A673 (cell line): ENCODE results near the gene OR14I1. TPM values are rescaled to one million over a fixed set of nuclear protein-coding genes. Genes with fewer than 3 reads are reported as not detected.

Experiments
- BruUV-seq: library from RNA; stranded (reverse); fragments of 400-500 nt; replicated peaks from 2 replicates; lab custom pipeline; 2021; lab: Mats Ljungman, UMichigan
- CTCF ChIA-PET: fragments of 300-600 bp; sonication (Branson Sonifier 250); formaldehyde crosslinking; loops from one replicate; lab custom pipeline; 2022; ENCODE audit warnings: antibody characterized with exemption; lab: Charles Lee
- POLR2A ChIA-PET: fragments of 300-600 bp; sonication (Branson Sonifier 250); formaldehyde crosslinking; loops from one replicate; lab custom pipeline; 2022; ENCODE audit warnings: antibody characterized with exemption; ENCODE audit not compliant: low non-redundant PET; lab: Charles Lee
- DNase-seq: peaks from one replicate; pipeline ENCODE4 v3.0.0-alpha.2; 2015; ENCODE audit warnings: low spot score
- H3K27ac ChIP-seq: fragments of 200-600 bp; sonication (generic); 2 replicates; pipeline ENCODE4 v1.5.1; 2016; ENCODE audit warnings: mixed run types, low read depth, mild to moderate bottlenecking, mixed read lengths, antibody characterized with exemption, low read length; ENCODE audit not compliant: poor library complexity, severe bottlenecking
- H3K27me3 ChIP-seq: fragments of 200-600 bp; sonication (generic); replicated peaks from 2 replicates; pipeline ENCODE4 v1.6.1; 2017; ENCODE audit warnings: mixed run types, low read depth, mild to moderate bottlenecking, mixed read lengths, antibody characterized with exemption, low read length; ENCODE audit not compliant: insufficient read depth, poor library complexity
- H3K36me3 ChIP-seq: fragments of 200-600 bp; sonication (generic); 2 replicates; pipeline ENCODE4 v1.6.1; 2016; ENCODE audit warnings: mixed run types, mild to moderate bottlenecking, mixed read lengths, antibody characterized with exemption, low read length; ENCODE audit not compliant: insufficient read depth, poor library complexity, severe bottlenecking
- H3K4me1 ChIP-seq: fragments of 200-600 bp; sonication (generic); 2 replicates; pipeline ENCODE4 v1.6.1; 2017; ENCODE audit warnings: mixed run types, mild to moderate bottlenecking, mixed read lengths, antibody characterized with exemption, low read length; ENCODE audit not compliant: insufficient read depth, poor library complexity, severe bottlenecking
- H3K4me3 ChIP-seq: fragments of 200-600 bp; sonication (generic); 2 replicates; pipeline ENCODE4 v1.5.1; 2016; ENCODE audit warnings: low read depth, mixed run types, mild to moderate bottlenecking, mixed read lengths, low read length; ENCODE audit not compliant: poor library complexity, severe bottlenecking
- H3K9me3 ChIP-seq: fragments of 200-600 bp; sonication (generic); 2 replicates; pipeline ENCODE4 v1.6.1; 2016; ENCODE audit warnings: mixed run types, low read depth, mild to moderate bottlenecking, mixed read lengths, antibody characterized with exemption, low read length; ENCODE audit not compliant: poor library complexity, severe bottlenecking
- CTCF ChIP-seq: fragments of 300-800, 200-600 bp; sonication (generic); conservative IDR thresholded peaks from 2 replicates; pipeline ENCODE4 v1.5.1; 2017; ENCODE audit warnings: low read depth, mild to moderate bottlenecking, antibody characterized with exemption, low read length, moderate library complexity, mixed read lengths
- EZH2 ChIP-seq: fragments of 200-600 bp; sonication (generic); IDR thresholded peaks from 2 replicates; pipeline ENCODE4 v1.6.1; 2017; ENCODE audit warnings: borderline replicate concordance, low read depth, mild to moderate bottlenecking, mixed read lengths, antibody characterized with exemption, low read length; ENCODE audit not compliant: poor library complexity, severe bottlenecking
- intact Hi-C: fragments of 100-400 bp; cut with micrococcal nuclease; formaldehyde crosslinking; loops from one replicate; pipeline ENCODE4 v1.10.0; 2022; ENCODE audit not compliant: unreplicated experiment
- total RNA-seq: library from RNA; stranded (reverse); gene quantifications from 2 replicates; pipeline ENCODE4 v1.2.3, GENCODE V29; 2021

OR14I1 gene
- total RNA-seq, 1 experiment from 2014 or later, result not detected

DNA sequence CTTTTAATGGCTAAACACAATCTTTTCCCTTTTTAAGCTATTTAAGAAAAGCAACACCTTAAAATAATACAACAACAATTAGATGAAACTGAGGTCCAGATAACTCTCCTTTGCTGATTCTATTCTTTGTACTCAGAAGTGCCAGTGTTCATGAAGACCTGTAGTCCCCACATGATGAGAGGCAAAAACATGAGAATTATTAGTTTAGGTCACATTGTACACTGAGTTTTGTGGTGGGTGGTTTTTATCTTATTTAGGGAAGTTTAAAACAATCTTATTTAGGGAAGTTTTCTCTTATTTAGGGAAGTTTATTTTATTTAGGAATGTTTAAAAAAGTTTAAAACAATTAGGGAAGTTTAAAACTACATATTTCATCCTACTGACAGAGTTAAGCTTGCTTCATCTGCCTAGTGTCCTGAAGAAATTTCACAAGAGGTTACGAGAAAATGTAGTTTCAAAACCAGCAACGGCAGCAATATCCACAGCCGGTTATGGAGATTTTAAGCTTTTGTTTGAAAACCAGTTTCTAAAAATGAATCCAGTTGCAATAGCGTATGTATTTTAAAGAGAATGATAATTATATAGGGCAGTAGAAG is 7.8 kb upstream of the OR14I1 start:
- TF ChIP-seq CTCF (no peak), EZH2 (no peak)
- Histone ChIP-seq H3K27ac (no peak overlapping the region), H3K4me3 (no peak overlapping the region), H3K9me3 (peaks cover 24% of the 10 kb centered on the region), H3K4me1 (no peaks in the 10 kb centered on the region), H3K27me3 (peaks cover 15% of the 10 kb centered on the region), H3K36me3 (no peaks in the 10 kb centered on the region)
- ChIA-PET CTCF (no interaction called here), POLR2A (no interaction called here)
- DNase-seq, result no peak
- no TSS peak for BruUV-seq
- intact Hi-C loops, result no loop called here

DNA sequence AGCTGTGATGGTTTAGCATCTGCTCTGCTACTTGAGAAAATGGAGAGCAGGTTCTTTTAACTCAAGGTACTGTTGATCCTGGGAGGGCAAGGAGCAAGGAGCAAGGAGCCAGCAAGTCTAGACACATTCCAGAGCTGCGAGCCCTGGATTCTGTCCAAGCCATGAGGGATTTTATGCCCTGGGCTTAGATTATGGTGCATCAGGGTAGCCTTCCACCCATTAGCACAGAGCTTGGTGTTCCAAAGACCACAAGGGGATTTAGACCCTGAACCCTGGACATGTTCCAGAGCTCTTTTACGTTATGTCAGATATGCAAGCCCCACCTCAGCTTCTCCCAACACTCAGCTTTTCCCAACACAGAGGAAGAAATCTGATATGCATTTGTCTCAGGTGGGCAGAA is 2.0 kb upstream of the OR14I1 start:
- Histone ChIP-seq H3K27me3 (peaks cover 7% of the 10 kb centered on the region), H3K36me3 (no peaks in the 10 kb centered on the region), H3K4me3 (no peak overlapping the region), H3K4me1 (peaks cover 5% of the 10 kb centered on the region), H3K9me3 (no peaks in the 10 kb centered on the region), H3K27ac (no peak overlapping the region)
- BruUV-seq, result no TSS peak
- intact Hi-C loops, result loop anchor here (5.0 kb wide), 1 partner anchor 103 kb away; no protein-coding TSS in a partner anchor
- DNase-seq, result no peak
- POLR2A ChIA-PET, result no interaction called here
- TF ChIP-seq CTCF (no peak), EZH2 (no peak)
- CTCF ChIA-PET, result no interaction called here

DNA sequence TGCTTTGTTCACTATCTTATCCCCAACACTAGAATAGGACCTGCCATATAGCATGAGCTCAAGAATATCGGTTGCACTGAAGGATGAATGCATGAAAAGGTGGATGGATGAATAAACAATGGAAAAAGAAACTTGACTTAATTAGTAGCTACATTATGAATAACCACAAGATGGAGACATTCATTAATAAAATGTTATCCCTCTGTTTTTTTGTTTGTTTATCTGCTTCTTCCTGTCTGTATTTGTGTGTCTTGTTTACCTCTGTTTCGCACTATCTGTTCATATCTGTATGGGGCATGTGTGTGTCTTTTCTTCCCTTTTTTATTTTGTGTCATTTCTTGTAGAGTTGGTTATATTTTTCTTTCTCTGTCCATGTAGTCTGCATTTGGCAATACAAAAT is 1.1 kb upstream of the OR14I1 start:
- Histone ChIP-seq H3K4me1 (peaks cover 5% of the 10 kb centered on the region), H3K36me3 (no peaks in the 10 kb centered on the region), H3K27ac (no peak overlapping the region), H3K27me3 (peaks cover 7% of the 10 kb centered on the region), H3K9me3 (no peaks in the 10 kb centered on the region), H3K4me3 (no peak overlapping the region)
- CTCF ChIA-PET, result no interaction called here
- no peak for TF ChIP-seq EZH2
- peak; percentile 33; the same call in 1 of the 2 replicates for TF ChIP-seq CTCF
- intact Hi-C loops, result loop anchor here (2.0 to 5.0 kb wide), 2 partner anchors 104 to 299 kb away; no protein-coding TSS in a partner anchor
- BruUV-seq, result no TSS peak
- no peak for DNase-seq
- POLR2A ChIA-PET, result no interaction called here
